Islet of Langerhans (tissue), 1 donor: ENCODE results near the gene ANGPT4.

Source experiments
- FAIRE-seq: peaks from one replicate; lab custom pipeline; 2011; peaks lifted over from hg19 to GRCh38; lab: Jason Lieb, UNC

Gene ANGPT4

GRCh38 chr20:823574-823902 is 92.6 kb downstream of the ANGPT4 start:
- no peak for FAIRE-seq

- FAIRE-seq, result no peak
Observed at GRCh38 chr20:822651-823573, 93.2 kb downstream of the ANGPT4 start.

- no peak for FAIRE-seq
Observed at GRCh38 chr20:821731-822065, 94.4 kb downstream of the ANGPT4 start.

- no peak for FAIRE-seq
Observed at GRCh38 chr20:821046-821730, 94.9 kb downstream of the ANGPT4 start.

GRCh38 chr20:820323-820953 is 95.7 kb downstream of the ANGPT4 start:
- FAIRE-seq, result no peak
